IPS-NIHi7 (cell line): ENCODE data around the gene NUFIP2.
"Not testable (repeated sequence)": the region's sequence is repeated elsewhere in the genome, so short reads cannot be mapped to it uniquely, and the experiment has no call there.

Source experiments
- DNase-seq: peaks from one replicate; pipeline ENCODE4 v3.0.0; 2012; ENCODE audit warnings: mixed read lengths; ENCODE audit errors: extremely low spot score

NUFIP2 gene

DNA sequence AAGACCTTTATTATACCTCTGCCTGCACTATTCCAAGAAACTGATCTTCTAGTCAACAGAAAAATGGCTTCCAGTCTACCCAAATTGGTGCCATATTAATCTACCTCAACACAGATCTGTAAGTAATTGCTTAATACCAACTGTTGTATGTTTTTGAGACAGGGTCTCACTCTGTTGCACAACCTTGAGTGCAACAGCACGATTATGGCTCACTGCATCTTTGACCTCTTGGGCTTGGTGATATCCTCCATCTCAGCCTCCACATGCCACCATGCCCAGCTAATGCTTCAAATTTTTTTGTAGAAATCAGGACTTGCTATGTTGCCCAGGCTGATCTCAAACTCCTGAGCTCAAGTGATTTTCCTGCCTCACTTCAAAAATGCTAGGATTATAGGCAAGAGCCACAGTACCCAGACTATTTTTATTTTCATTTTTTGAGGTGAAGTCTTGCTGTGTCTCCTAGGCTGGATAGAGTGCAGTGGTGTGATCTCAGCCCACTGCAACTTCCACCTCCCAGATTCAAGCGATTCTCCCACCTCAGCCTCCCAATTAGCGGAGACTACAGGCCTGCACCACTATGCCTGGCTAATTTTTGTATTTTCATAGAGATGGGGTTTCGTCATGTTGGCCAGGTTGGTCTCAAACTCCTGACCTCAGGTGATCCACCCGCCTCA, 14.4 kb downstream of the NUFIP2 start:
- DNase-seq = no peak

DNA sequence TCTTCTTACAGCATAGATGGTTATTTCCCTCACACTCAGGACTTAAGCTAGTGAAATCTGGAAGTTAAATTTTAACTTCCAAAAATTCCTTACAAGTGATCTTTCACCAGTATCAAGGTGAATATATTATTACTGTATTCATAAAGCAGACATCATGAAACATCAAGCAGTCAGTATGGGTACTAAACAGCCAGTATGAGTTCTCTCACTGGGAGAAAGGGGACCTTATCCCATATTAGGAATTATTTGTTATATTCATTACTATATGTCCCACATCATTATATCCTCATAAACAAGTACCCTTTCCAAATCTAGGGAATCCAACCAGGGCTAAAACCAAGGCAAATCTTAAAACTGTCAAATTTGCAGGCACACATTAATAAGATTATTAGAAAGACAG, 15.3 kb downstream of the NUFIP2 start:
- DNase-seq = no peak

DNA sequence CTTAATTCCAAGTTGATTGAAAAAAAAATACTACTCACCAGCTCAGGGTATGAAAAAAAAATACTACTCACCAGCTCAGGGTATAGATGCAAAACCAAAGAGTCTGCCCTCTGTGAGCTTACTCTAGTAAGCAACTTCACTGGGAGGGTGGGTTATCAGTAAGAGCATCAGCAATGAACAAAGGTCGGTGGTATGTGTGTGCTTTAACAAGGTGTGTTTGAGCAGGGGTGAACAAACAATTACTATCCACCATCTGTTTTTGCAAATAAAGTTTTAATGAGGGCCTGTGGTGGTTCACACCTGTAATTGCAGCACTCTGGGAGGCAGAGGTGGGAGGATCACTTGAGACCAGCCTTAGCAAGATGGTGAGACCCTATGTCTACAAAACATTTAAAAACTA, 20.0 kb downstream of the NUFIP2 start:
- DNase-seq = no peak

DNA sequence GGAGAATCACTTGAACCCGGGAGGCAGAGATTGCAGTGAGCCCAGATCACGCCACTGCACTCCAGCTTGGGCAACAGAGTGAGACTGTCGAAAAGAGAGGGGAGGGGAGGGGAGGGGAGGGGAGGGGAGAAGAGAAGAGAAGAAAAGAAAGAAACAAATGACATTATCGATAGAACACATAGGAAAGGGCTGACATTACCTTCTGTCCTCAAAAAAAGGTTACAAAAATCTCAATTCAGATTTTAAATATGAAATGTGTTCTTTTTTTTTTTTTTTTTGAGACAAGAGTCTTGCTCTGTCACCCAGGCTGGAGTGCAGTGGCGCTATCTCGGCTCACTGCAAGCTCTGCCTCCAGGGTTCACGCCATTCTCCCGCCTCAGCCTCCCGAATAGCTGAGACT, 22.0 kb downstream of the NUFIP2 start:
- DNase-seq = not testable (repeated sequence)

DNA sequence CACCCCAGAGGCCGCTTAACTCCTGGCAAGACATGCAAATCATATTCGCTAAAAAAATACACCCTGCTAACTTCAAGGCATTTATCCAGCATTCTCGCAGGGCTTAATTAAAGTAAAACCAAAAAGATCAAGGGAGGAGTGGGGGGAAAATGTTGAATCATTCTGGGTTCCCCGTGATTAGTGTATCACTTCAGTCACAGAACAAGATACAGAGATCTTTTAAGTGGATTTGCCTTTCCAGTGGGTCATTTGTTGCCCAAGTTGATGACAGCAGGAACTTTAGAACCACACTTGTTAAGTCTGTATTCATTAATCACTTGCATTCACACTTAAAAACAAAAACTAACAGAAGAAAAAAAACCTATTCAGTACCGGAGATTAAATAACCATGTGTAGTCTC, 30.0 kb downstream of the NUFIP2 start:
- DNase-seq = no peak

DNA sequence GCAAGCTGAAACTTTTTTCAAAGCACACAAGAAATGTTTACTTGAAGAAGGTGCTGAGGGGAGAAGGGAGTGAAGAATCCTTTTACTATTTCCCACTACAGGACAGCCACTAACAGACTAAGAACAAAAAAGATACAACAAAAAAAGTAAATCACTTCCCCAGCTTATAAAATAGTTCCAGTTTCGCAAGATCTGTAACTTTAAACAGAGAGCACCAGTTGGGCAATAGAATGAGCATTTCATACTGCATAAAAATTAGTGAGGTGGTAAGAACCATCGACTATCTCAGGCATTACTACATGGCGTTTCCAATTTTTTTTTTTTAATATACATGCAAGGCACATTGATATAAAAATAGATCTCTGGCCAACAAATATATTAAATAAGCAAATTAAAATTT, 36.2 kb downstream of the NUFIP2 start:
- DNase-seq = no peak

DNA sequence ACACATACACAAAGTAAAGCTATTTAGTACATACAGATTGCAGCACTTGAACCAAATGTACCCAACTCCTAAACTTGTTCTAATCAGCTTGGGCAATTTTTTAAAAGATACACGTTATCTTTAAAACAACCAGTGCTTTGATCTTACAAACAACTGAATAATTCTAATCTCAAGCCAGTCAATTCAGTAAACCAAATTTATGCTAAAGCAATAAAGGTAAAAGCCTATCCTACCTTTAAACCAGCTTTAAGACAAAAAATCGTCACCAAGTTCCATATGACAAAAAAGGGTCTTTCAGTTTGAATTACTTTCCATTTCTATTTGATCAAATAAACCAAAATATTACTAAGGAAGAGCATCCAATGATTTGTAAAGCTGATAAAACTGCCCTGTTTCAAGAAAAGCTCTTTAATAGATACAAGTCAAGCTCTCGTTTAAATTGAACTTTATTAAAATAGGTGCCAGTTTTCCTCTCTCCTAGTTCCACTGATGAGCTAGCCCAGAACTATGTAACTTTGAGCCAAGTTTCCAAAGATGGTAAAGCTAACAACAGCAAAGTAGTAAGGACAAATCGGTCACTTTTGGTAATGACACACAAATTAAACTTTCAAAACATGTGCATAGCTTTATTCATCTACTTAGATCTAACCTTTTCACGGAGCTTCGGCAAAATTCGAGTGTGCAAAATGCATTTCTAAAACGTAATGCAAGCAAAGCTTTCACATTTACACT, 37.0 kb downstream of the NUFIP2 start:
- DNase-seq = no peak

DNA sequence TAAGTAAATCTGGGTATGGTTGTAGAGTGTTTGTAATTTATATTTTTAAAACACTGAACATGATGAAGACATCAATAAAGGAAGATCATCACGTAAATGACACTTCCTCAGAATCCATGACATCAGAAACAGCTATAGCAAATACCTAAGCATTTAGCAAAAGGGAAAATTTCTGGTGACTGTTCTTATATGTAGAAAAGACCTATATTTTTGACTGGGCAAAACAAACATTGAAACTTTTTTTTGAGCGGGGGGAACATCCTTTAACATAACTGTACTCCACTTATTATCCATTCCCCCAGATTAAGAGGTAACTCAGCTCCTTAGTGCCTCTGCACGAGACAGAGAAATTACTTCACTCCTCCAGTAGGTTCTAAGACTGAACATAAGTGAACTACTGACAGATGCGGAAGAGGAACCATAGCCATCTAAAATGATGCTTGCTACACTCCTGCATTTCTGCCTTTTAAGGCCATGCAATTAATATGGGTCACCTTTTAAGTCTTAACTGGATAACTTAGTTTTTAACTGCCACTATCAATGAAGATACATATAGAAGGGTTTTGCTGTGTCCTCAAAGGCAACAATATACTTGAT, 37.9 kb downstream of the NUFIP2 start:
- DNase-seq = no peak

DNA sequence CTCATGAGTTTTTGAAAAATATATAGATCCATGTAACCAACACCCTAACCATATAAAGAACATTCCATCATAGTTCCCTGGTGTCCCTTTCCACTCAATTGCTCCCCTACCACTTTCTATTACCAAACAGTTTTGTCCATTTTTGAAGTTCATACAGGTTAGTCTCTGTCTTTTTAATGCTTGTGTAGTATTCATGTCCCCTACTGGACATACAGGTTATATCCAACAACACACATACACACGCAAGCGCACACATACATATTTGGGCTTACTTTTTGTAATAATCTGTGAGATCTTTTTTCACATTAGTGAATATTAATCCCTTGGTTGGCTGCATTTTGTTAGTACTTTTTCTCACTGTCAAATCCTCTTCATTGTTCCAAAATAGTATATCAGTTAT, 40.9 kb downstream of the NUFIP2 start:
- DNase-seq = no peak

DNA sequence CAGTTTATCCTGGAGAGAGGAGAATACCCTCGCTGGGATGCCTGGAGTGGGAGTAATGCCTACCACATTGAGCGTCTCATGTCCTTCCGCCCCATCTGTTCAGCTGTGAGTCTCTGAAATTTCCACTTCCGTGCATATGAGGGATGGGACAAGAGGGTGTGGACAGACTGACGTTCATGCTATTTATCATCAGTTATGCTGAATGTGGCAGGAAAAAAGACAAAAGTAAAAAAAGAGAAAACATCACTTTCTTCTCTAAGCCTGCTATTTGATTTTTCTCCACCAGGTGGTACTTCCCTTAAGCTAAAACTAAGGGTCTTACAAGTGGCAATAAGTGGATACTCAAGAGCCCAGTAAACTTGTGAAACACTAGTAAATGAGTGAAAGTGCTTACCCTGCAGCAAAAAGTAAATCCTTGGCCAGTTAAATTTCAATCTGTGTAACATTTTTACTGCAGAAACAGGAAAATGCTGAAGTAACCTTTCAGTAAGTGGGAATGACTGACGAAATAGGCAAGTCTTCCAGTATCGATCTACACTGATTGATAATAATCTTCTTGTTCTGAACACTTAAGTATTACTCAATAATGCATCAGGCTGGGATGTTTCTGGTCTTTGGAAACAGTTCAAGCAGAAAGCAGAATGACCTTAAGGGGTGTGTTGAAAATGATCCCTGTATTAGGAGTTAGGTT, 41.7 kb downstream of the NUFIP2 start:
- DNase-seq = peak; percentile 47

DNA sequence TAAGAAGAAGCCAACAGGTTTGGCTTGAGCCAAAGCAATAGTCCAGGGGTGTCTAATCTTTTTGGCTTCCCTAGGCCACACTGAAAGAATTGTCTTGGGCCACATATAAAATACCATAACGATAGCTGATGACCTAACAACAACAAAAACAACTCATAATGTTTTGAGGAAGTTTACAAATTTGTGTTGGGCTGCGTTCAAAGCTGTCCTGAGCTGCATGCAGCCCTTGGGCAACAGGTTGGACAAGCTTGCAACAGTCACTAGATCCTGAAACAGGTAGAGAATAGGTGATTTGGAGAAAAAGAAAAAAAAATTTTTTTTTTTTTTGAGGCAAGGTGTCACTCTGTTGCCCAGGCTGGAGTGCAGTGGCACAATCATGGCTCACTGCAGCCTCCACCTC, 42.8 kb downstream of the NUFIP2 start:
- DNase-seq = no peak

DNA sequence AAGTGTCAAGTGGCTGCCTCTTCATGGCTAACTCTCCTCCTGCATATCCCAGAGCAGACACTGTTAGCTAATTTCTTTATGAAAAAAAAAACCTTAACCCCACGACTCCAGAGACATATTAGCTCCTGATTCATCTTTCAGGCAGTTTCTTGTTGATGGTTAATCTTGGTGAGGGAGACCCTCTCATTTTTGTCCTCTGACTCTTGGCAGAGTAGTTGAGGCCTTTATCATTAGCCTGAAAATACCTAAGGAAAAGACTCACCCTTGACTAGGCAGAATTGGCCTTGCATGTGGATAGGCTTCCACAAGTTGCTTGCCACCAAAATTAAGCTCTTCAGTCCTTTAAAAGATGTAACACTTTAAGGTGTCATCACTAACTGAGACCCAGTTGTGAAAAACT, 43.3 kb downstream of the NUFIP2 start:
- no peak for DNase-seq

DNA sequence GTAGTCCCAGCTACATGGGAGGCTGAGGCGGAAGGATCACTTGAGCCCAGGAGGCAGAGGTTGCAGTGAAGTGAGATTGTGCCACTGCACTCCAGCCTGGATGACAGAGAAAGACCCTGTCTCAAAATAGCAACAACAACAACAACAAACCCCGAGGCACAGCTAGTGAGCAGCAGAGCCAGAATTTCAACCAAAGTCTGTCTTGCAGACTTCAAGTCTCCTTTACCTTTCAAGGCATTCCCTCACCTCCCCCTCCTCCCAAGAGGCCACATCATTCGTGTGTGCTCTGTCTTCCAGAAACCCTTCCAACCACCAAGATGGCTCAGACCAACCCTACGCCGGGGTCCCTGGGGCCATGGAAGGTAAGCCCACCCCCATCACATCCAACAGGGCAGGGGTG, 45.1 kb downstream of the NUFIP2 start:
- no peak for DNase-seq

DNA sequence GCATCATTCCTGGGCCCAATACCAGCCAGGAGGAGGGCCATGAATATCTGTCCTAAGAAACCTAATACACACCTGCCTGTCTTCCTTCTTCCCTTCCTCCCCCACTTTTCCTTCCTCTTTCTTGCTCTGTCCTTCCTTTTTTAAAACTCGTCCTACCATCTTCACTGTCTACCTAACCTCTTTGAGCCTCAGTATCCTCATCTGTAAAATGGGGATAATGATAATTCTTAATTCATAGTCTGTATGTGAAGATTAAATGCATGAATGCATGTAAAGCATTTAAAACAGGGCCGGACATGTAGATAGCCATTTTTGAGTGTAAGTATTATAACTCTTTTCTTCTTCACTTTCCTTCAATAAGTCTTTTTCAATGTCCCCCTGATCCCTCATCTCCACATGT, 46.7 kb downstream of the NUFIP2 start:
- DNase-seq = no peak

DNA sequence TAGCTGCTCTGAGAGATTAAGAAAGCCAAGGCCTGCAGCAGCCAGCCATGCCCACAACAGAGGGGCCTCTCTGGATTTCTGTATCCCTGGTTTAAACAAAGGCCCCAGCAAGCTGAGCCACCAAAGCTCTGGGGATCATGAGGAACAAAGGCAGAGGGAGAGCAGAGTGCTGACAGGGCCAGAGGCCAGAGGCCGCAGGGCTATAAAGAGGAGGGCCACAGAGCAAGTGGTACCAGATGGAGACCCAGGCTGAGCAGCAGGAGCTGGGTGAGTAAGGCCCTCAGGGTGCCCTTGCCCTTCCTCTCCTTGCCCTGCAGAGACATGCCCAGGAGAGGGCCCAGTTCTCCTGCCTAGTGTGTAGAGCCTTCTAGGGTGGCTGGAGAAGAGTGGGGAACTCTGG, 47.3 kb downstream of the NUFIP2 start, which contains the start of gene CRYBA1:
Gene CRYBA1 (plus strand): TSS at position 232 of the 400 bp plus-strand sequence. CDS start 5 bp downstream, at position 237.
- DNase-seq = no peak

DNA sequence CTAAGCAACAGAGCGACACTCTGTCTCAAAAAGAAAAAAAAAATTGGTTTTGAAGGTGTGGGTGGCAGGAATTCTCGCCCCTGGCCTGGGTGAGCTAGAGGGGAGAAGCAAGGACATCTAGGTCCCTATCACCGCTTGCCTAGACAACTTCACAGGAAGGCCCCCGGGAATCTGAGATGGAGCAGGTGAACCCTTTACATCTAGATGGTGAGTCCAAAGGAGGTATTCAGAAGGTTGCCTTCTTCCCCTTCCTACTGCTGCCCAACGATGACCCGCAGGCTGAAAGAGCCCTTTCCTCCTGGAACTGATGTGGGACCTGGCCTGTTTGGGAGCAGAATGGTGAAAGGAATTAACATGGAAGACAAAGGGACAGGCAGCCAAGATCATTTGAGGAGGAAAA, 48.5 kb downstream of the NUFIP2 start:
- DNase-seq = no peak

DNA sequence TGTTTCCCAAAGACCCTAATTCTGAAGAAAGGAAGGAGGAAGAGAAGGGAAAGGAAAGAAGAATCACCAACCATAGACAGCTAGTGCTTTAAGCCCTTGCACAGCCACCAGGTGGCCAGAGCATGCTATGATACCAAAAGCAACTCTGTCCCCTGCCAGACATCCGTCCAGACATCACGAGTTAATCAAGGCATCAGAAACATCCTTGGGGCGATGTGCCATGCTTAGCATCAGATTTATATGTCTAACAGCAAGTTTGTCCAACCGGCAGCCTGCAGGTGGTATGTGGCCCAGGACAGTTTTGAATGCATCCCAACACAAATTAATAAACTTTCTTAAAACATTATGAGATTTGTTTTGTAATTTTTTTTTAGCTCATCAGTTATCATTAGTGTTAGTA, 50.2 kb downstream of the NUFIP2 start:
- peak; percentile 53 for DNase-seq

DNA sequence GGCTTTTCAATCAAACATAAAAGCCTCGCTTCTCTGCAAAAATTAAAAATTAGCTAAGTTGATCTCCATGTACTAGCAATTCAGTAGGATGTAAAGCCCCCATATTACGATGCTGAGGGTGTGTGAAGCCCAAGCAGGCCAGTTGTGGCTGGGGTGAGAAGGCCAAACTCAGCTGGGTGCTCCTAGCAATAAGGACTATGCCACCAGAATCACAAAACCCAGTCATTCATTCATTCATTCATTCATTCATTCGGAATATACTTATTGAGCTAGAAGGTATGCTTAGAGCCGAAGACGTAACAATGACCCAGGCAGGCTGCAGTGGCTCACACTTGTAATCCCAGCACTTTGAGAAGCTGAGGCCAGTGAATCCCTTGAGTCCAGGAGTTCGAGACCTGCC, 51.2 kb downstream of the NUFIP2 start:
- no peak for DNase-seq

DNA sequence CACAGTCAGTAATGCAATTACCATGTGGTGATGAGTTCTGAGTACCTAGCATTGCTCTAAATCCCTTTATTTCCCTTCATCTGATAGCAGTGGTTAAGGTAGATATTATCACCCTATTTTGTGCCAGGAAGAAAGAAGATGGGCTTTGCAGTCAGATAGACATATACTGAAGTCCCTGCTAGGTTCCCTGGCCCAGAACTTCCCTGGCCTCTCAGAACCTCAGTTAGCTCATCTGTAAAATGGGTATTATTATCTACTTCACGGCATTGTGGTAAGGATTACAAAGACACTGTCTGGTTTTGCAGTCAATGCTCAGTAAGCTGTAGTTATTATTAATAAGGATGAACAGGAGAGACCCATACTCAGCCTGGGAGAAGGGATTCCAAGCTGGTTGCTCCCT, 51.9 kb downstream of the NUFIP2 start:
- DNase-seq = no peak

DNA sequence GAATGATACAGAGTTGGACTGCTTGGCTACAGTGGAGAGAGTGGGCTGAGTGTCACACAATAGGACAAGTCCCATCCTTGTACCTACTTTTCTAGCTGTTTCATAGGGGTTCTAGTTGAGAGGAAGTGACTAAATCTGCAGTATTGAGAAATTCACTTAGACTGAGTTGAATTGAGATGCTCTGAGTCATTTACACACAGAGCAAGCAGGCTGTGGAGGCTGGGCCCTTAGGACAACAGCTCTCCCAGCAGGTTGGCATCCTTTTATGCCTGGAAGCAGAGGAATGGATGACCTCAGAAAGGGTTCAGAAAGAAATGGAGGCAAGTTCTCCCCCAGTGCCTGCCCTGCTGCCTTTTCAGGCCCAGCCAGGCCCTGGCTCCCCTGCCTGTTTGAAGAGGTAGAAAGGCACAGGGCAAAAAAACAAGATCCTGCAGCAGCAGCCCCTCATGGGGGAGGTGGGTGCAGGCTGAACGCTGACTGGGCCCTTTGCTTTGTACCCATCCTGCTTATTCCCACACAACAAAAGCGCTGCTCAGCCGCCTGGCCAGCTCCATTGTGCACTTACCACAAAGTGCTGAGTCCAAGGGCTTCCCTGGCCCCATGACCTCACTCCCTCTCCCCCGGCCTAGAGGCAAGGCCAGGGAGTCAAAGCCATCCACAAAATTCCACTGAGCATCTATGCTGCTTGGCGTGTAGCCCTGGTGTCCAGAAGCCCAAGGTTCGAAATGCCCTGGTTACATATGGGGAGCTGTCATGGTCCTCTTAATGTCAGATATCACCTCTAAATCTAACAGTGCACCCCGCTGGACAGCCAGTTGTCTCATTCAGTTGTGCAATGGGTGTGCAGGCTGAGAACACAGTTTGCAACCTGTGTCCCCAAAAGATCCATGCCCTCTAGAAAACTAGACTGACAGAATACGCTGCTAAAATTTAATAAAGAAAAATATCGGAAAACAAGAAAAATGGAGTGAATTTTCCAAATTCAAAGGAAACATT, 52.7 kb downstream of the NUFIP2 start:
- peak; percentile 76 for DNase-seq

DNA sequence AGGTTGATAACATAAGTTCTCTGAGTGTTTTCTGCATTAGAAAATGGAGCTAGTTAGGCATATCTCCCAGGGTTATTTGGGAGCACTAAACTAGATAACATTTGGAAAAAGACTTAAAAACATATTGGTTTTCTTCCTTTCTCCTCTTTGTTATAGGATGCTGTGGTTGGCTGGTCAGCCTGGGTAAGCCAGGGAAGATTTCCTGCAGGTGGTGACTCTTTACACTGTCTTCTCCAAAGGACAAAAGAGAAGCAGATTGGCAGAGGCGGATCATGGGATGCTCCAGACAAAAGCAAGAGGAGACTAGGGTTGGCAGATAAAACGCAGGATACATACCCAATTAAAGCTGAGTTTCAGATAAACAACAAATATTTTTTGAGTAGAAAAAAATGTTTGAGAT, 53.5 kb downstream of the NUFIP2 start:
- DNase-seq = no peak
